HL-60/S4 treated with phorbol 12-myristate 13-acetate at 8.2 ng/mL for 4 days and 3 days (cell line): ENCODE results near the gene HS3ST5.
"Not testable (repeated sequence)": the region's sequence is repeated elsewhere in the genome, so short reads cannot be mapped to it uniquely, and the experiment has no call there.

Source experiments
- in situ Hi-C: fragments of 300-500 bp; cut with MboI; formaldehyde crosslinking; loops from 2 replicates; pipeline ENCODE4 v1.15.0; 2022; ENCODE audit warnings: low sequenced_read_pairs

HS3ST5 gene

DNA sequence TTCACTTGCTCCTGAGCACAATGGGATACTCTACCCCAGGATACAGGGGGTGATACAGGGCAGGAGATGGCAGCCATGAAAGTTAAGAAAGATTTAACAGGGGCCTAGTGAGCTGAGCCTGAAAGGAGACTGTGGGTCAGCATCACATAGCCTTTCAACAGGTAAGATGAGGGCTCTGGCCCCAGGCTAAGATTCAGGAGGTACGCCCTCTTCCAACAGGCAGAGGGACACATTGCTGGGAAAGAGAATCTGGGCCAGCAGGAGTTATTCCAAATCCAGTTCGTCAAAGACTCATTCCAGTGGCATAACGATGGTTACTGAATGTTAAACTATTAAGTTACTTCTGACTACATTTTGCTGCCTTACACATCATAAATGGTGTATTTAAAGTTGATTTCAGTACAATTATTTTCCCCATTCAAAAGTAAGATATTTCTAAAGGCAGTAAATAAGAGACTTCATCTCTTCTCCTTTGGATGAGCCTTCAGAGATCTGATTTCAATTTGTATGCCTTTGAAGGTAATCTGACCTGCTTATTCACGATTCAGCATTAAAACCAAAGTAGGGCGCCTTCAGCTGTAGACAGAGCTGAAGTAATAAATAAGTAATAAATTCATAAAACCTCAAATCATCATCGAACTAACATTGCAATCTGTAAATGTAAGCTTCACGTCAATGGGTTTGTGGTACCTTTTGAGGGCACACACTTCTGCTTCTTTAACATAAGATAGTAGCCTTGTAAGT, 62.4 kb downstream of the HS3ST5 start:
- in situ Hi-C loops: no loop called here

DNA sequence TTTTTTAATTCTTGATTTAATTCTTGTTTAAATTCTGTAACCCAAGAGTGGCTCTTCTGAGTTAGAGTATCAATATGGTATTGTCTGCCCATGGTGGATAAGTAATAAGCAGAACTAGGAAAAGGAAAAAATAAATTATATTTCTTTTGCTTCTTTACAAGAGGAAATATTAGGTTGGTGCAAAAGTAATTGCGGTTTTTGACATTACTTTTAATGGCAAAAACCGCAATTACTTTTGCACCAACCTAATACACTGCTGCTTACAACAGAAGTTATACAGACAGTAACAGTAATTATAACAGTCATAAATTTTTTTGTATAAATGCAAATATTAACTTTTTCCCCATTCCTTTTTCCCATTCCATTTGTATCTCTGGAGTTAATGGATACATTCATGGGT, 65.6 kb downstream of the HS3ST5 start:
- in situ Hi-C loops: no loop called here

DNA sequence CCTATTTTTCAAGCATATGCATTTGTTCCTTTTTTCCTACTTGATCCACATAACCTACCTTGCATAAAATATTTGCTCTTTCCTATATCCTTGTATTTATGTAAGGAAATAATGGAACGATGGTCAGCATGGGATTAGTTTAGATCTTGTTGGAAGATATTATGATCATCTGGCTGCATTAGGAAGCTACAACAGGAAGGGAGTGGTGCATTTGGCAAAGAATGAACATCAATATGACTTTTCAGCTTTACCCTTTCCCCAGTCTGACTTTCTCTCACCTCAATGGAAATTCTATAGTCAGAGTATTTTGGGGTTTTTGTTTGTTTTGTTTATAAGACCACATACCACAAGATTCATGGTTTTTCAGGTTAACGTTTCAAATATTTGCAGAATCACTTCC, 66.0 kb downstream of the HS3ST5 start:
- in situ Hi-C loops: no loop called here

DNA sequence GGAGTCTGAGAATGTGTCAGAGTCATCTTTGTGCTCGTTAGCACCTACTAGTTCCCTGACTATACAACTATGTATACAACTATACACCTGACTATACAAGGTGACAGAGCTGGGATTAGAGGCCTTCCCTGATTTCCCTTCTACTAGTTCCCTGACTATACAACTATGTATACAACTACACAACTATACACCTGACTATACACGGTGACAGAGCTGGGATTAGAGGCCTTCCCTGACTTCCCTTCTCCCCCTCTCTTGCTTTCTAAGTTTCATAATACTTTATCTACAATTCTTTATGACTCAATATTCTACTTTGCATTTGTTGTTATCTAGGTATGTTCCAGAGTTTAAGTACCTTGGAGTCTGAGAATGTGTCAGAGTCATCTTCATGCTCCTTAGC, 68.0 kb downstream of the HS3ST5 start:
- in situ Hi-C loops: no loop called here

DNA sequence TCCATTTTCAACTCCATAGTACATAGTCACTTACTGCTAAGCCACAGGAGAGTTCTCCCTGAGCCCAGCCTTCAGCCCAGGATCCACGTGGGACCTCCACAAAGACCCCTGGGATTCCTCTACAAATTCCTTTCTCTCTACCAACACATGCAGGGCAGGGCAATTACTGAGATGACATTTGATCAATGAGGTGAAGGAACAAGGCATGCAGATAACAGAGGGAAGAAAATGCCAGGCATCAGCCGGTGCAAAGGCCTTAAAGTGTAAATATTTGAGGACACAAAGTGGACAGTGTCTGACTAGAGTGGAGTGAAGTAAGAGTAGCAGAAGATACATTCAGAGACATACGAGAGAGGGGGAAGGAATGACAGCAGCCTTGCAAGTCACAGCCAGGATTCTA, 70.2 kb downstream of the HS3ST5 start:
- in situ Hi-C loops: no loop called here

DNA sequence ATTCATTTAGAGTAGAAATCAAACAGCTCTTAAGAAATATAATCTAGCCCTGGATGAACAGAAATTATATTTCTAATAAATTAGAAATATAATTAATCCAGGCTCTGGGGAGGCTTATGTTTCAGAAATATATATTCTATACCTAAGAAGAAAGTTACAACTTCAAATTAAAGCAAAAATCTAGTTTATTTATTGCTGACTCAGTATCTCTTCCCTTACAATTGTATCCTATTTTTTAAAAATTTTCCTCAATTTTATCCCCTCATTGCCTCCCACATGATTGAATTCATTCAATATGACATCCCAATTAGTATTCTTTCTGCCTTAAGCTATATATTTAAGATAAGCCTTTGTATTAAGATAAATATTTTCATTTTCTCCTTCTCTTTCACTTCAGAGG, 71.4 kb downstream of the HS3ST5 start:
- in situ Hi-C loops: no loop called here

DNA sequence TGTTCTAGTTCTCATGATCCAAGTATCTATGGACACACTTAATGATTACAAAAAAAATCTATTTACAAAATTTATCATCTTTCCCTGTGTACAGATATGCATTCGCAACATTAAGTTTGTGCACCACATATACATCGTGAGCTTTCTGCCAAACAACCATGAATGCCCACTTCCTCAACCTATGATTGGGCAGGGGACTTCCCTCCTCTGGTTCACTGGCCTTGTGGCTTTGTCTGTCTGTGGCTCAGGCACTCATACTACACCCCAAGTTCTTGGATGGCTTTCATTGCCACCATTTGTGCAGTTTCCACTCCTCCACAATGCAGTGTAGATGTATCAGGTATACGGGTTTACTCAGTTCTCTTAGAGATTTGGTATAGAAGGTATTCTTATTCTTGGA, 74.9 kb downstream of the HS3ST5 start:
- in situ Hi-C loops: no loop called here

DNA sequence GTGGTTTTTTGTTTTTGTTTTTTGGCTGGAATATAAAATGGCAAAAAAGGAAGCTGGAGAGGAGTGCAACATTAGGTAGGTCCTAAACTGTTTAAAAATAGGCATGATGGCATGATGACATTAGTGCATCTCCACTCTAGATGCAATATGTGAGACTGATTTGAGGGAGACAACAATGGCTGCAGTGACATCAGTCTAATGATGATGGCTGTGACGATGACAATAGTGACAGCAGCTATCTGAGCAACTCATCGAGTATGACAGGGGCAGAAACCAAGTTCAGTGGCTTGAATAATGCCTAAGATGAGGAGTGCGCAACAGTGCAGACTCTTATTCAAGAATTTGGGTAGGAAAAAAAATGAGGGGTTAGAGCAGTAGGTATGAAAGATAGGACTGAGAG, 82.0 kb downstream of the HS3ST5 start:
- in situ Hi-C loops: no loop called here

DNA sequence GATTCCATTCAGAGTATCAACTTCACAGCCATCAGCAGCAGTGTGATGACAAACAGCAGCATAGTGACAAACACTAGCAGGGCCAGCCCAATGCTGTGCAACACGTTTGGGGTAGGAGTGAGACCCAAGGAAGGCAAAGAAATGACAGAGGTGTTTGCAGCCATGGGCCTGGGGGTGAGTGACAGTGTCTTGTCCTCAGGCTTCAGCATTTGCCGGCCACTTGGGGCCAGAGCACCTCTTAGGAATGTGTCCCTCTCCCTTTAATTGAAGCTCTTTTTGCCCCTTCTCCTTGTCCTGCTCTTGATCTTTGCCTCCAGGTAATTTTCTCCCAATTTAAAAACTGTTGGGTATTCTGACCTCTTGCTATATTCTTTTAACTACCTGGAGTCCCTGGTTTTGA, 84.4 kb downstream of the HS3ST5 start:
- in situ Hi-C loops: no loop called here

DNA sequence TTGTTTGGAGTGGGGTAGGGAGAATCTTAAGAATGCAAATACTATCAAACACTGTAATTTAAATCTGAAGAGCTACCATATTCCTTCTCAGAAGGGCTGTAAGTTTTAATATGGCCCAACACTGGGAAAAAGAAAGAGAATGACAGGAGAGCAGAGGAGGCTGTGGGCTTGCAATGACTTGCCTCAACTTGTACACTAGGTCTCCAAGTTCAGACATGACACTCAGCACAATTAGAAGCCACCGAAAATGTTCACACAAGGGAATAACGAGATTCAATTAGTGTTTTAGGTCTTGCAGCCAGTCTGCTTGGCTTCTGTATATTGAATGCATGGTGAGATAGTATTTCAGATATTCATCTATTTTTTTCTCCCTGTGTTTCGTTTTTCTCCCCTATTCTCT, 89.4 kb downstream of the HS3ST5 start:
- in situ Hi-C loops: no loop called here

DNA sequence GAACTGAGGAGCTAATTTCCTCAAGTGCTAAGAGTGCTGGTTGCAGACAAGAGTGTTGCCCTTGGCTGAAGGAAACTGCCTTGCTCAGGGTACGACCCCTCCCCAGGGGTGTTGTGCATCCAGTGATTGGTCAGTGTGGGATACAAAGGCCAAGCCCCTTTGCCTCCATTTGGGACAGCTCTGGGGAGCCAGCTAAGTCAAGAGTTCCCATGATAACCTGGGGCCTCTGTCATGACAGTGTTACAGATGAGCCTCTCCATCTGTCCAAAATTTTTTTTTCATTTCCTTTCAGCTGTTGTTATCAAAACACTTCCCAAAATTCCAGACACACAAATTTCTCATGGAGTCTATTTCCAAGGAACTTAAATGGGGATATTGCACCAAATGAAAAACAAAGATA, 93.3 kb downstream of the HS3ST5 start:
- in situ Hi-C loops: no loop called here

DNA sequence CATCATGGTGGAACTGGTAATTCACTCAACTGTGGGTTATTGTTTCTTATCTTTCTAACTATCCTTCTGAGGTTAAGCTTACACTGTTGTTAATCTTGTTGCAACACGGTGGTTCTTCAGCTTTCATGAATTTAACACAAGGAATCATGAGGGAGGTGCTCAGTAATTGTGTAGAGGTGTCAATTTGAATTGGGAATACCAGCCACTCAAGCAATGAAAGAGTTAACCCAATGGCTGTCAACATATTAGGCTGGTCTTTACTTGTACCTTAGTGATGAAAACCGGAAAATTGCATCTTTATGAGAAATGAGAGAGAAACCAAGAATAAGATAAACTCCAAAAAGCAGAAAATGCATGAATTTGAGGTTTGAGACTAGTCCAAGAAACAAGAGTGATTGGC, 95.7 kb downstream of the HS3ST5 start:
- in situ Hi-C loops: no loop called here

DNA sequence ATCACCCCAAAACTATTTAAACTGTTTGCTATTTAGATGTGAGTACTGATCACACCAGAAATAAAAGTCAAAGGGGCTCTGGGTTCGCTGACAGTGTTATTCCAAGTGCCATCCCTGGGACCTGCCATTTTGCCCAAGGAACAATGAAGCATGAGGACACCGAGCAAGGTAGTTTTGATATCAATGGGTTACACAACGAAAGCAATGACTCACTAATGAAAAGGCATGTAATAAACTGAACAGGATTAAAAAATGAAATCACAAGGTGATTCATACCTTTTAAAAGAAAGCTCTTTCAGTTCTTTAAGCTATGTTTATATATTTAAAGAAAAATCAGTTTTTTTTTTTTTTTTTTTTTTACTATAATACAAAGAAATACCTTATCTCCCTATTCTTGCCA, 102.0 kb downstream of the HS3ST5 start:
- in situ Hi-C loops: no loop called here

DNA sequence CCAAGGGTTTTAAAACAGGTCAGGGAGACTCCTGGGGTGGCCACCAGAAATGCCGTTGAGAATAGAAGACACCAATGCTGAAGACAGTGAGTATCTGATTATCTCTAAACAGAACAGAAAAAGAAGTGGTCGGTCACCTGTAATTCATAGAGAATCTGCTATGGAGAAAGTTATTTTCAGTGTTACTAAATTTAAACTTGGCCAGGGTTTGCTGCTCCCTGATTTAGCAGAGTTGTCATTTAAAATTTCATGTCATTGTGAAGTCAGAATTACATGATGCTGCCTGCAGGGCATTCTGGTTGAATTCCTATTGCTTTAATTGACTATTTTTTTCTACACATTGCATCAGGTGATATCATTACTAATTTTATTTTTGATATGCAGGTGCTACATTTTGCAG, 114.1 kb downstream of the HS3ST5 start:
- in situ Hi-C loops: no loop called here

DNA sequence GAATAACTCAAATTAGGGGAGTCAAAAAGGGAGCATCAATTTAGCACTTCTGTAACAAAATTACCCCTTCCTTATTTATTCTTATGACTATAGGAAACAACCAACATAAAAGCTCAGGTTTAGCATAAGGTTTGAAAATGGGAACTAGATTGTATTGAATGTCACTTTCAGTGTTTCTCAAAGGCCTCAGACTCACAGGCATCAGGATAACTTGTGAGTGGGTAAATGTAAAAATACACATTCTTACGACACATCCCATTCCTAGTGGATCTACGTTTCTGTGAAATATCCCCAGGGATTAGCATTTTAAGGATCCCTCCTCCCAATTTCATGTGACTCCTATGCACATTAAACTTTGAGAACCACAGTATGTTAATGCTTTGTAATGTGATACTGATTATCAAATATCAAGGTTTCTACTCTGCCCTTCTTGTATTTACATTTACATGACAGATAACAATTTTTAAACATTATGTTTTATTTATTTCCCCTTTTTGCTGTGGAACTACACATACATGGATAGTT, 114.8 kb downstream of the HS3ST5 start:
- in situ Hi-C loops: no loop called here

DNA sequence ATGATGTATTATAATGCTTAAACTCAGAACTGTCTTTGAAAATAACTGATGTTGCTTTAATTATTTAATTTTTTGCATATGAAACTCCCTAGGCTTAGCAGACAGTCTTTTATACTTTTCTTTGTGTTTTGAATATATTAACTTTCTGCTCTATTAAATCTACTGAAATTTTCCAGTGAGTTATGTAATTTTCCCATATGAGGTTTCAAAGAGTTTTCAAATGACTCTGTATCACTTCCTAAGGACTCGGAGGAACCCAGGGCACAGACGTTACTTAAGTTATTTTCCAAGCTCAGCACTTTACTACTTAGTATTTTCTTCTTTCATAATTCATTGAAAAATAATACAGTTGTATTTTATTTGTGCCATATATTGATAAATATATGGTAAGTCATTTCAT, 122.6 kb downstream of the HS3ST5 start:
- in situ Hi-C loops: no loop called here

DNA sequence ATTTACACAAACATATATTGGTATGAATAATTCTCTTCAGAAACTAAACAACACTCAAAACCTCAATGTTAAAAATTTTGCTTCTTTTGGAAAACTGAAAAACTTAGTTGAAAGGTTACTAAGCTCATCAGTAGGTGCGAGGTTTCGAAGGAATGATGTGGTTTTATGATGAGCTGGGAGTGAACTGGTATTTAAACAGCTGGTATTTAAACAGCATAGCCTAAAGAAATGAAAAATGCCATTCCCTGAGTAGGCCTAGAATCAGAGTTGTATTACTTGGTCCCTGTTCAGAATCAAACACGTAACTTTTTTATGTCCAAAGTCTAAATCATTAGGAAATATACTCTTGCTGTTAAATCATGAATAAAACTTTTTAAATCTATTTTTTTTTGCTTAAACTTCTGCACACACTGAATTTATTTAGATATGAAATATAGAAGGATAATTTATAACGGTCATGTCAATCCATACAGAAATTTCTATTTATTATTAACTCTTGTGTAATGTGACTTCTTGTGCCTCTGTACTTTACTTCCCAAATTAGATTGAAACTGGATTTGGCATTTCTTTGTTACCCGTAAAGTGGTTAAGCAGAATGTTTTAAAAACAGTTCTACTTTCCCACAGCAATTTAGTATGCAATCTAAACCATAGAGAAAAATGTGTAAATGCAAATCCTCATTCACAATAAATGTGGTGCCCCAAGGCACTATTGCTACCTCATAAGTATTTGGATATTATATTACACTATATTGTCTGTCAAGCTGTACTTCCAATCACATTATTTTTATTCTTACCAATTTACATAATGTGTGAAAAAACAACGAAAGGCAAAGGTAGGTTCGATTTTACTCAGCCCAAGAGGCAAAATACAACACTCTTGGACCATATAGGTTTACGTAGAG, 124.1 kb downstream of the HS3ST5 start:
- in situ Hi-C loops: no loop called here

DNA sequence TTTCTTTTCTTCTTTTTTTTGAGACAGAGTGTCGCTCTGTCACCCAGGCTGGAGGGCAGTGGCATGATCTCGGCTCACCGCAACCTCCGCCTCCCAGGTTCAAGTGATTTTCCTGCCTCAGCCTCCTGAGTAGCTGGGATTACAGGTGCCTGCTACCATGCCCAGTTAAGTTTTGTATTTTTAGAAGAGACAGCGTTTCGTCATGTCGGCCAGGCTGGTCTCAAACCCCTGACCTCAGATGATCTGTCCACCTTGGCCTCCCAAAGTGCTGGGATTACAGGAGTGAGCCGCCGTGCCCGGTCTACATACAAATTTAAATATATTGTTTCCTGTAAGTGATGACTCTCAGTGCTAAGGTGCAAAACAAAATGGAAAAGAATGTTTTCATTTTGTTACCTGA, 124.8 kb downstream of the HS3ST5 start:
- in situ Hi-C loops: not testable (repeated sequence)

DNA sequence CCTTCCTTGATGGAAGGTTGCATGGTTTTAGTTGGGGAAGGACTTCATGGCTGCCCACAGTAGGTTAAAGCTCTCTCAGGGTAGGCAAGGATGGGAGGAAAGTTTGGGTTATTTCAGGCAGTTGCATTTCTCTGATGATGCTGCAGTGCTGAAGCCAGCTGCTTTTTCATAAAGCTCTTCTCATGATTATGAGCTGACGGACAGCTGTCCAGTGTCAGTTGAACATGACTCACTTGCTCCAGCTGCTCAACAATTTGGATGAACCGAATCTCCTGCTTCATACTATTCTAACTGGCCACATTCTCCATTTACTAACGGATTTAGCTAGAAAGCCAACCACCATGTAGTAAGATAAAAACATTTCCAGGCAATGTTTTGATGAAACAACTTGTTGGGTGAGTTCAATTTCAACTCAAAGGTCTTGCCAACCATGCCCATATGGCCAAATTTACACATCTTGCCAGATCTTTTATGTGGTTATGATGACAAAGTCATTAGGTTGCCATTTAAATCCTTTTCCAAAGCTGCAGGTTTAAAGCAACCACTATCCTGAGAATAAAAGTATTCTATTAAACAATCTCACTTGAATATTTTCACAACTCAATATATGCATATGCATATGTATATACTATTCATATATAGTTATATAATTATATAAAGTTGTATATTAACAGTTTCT, 125.9 kb downstream of the HS3ST5 start:
- in situ Hi-C loops: no loop called here

DNA sequence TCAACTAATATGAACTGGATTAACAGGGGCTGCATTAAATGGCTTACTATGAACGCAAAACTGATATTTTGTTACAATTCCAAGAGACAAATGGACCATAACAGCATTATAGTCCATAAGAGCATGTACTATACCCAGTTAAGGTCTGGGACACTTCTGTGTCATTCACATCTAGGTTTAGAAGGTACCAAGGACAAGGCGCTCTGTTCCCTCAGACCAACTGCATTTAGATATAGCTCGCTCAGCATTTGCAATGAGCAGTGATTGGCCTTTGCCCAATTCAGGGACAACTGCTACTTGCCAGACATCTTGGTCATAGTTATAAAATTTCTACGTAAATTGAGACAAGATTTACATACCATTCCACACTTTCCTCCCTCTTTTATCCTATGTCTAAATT, 132.4 kb downstream of the HS3ST5 start:
- in situ Hi-C loops: no loop called here

DNA sequence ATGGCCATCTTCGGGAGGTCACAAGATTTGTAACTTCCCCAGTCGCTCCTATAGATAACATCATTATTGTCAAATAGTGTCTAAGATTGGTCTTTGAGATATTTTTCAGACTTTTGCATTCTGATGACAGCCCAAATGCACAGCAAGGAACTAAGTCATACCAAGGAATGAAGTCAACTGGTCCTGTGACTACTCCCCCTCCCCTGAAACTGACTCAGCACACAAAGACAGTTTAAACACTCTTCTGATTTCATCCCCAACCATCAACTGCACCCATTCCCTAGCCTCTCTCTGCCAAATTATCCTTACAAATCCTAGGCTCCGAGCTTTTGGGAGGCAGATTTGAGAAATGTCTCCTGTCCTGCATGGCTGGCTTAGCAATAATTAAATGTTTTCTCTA, 139.4 kb downstream of the HS3ST5 start:
- in situ Hi-C loops: no loop called here

DNA sequence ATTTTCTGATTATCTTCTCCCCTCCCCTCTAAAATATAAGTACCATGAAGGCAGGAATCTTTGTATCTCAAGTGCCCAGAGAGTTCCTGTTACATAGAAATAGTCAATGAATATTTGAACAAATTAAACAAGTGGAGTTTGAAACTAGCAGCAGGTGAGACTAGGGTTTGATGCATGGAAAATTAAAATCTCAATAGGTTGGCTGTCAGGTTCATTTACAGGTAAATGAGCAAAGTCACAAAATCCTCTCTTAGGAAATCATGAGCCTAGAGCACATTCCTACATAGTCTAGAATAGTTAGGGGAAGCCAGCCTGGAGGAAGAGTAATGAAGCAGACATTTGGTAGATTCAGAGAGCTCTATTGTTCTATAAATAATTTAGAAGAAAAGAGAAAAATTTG, 140.4 kb downstream of the HS3ST5 start:
- in situ Hi-C loops: no loop called here
